NCI-H69 (cell line): ENCODE results near the gene KIAA0513.
A peak's percentile ranks its signal among the peaks of the same experiment; 100 is the strongest.
"Not testable (repeated sequence)": the region's sequence is repeated elsewhere in the genome, so short reads cannot be mapped to it uniquely, and the experiment has no call there.

Source experiments
- DNase-seq: peaks from one replicate; lab custom pipeline; 2025; lab: John Stamatoyannopoulos, UW

The KIAA0513 gene

DNA sequence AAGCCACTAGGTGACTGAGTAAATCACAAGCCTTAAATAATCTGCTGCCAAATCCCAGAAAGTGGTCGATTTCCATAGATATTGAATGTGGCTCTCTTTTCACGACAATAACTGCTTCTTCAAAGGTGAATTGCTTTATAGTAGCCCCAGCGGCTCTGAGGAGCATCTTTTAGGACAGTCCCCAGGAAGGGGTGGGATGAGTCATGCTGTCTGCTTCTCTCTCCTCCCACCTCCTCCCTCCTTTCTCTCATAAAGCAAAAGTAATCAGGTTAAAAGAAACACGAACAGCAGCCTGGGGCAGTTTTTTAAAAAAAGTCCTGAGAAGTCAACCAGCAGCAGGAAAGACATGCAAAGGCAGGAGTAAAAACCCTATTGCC lies 1.8 kb downstream of the KIAA0513 start:
- DNase-seq, result peak; percentile 56

DNA sequence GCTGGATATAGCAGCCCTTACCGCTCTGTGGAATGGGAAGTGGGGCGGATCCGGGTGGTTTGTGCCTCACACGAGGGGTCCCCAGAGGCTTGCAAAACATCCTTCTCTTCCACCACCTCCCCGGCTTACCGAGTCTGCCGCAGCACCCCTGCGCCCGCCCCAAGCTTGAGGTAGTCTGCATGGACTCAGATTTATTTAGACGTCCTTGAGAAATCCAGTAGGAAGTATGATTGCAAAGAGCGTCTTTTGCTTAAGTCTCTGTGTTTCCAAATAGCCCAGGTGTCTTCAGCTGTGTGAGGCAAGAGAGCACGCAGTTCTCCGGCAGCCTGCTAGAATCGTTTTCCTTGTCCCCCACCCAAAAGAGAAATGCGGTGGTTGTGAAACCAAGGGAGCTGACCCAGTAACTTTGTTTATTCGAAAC lies 2.4 kb downstream of the KIAA0513 start:
- DNase-seq, result no peak

DNA sequence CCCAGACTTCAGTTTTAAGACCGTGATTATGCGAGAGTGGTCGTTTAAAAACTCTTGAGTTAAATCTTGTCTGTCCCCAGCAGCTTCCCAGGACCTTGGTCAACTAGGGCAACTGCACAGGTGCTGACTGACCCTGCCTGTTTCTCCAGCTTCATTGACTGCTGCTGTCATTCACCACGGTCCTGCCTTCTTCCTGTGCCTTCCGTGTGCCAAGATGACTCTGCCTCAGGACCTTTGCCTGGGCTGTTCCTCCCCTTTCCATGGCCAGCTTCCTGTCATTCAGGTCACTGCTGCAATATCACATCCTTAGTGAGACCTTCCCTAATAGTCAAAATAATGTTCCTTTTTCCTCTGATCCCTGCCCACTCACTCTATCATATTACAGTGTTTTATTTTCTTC lies 3.9 kb downstream of the KIAA0513 start:
- DNase-seq, result no peak

DNA sequence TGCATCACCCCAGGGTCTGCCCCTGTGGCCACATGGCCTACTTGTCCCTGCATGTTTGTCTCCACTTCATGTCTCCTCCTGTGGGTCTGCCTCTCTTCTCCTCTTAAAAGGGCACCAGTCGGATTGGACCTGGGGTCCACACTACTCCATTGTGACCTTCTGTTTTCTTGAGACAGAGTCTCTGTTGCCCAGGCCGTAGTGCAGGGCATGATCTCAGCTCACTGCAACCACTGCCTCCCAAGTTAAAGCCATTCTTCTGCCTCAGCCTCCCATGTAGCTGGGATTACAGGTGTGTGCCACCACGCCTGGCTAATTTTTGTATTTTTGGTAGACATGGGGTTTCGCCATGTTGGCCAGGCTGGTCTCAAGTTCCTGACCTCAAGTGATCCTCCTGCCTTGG lies 4.6 kb downstream of the KIAA0513 start:
- DNase-seq, result not testable (repeated sequence)

DNA sequence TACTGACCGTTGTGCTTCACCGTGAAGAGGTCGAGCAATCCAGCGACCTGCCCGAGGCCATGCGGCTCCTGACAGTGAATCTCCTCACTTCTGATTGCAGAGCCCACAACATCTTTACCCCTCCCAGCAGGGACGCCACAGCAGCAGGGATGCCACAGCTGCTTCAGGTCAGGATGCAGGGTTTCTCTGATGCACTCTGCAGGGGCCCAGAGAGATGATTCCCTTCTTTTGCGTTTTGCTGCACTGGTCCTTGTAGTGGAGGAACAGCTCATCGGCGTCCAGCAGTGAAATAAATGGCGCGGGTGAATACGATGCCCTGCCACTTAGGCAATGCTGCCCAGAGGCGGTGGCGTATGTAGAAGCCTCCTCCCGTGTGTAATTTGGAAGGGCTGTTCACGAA lies 5.6 kb downstream of the KIAA0513 start:
- peak; percentile 93 for DNase-seq

DNA sequence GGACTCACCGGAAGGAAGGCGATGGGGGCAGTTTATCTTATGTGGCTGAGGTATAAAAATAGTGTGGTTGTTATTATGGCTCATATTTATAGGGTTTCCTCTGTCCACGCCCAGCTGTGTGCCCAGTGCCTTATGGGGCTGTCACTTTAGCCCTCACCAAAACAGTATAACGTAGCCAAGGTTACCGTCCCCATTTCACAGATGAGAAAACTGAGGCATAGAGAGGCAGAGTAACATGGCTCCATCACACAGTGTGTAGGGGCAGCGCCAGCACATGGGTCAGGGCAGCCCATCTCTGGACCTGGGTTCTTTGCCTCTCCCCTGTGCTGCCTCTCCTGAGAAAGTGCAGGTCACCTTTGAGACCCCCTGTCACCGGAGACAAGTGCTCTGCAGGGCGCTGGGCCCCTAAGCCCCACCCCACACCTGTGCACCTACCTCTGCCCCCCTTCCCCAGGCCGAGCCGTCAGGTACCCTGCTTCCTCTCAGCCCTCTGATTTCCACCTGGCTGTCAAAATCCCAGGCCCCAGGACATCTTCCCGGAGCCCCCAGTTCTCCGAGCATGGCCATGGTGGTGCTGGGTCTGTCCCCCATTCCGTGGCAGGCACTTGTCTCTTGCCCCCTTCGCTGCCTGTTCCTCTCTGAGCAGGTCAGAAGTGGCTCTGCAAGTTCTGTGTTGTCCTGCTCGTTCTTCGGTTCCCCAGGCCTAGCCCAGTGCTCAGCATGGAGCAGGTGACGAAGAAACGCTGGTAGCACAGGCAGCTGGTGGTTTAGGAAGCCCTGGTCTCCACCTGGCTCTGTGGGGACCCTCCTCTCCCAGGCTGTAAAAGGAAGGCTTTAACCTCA lies 7.2 kb downstream of the KIAA0513 start:
- DNase-seq, result no peak

DNA sequence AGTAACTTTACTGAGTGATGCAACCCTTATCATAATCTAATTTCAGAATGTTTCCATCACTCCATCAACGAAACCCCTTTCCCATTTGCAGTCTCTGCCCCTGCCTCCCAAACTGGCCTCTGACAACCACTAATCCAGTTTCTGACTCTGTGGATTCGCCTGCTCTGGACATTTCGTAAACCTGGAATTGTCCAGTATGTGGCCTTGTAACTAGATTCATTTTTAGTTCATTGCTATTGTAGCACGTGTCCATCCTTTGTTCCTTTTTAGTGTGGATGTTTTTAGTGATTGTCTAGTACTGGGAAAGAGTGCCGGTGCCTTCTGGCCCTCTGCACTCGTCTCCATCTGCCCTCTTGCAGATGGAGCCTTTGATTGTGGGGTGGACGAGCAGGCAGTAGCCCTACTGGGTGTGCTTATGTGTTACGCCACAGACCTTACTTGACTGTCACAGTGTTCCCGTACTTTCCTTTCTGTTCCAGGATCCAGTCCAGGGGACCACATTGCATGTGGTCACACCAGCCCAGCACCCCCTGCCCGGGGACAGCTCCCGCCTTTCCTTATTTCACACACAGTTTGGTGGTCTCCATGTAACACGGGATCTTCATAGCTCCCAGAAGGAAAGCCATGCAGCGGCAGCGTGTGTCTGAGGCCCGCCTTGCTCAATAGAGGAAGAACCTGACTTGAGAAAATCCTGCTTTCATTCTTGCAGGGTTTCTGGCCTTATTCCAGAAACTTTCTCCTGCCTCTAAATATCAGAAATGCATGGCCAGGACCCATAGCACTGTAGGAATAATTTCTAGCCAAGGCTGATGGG lies 8.8 kb downstream of the KIAA0513 start:
- no peak for DNase-seq

DNA sequence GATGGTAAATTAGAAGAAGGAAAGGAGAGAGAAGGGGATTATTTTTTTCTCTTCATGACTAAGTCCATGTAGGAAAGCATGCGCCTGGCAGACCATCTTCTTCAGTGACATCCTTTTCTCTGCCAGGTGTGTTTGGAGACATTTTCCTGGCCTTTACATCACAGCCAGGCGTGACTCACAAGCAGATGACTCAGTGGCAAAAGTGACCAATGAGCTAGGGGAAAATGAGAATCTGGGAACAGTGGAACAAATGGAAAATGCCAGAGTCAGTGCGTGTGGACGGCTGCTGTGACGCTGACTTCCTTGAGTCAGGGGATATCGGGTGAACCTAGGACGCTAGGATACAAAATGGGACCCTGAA lies 9.4 kb downstream of the KIAA0513 start:
- DNase-seq, result no peak

DNA sequence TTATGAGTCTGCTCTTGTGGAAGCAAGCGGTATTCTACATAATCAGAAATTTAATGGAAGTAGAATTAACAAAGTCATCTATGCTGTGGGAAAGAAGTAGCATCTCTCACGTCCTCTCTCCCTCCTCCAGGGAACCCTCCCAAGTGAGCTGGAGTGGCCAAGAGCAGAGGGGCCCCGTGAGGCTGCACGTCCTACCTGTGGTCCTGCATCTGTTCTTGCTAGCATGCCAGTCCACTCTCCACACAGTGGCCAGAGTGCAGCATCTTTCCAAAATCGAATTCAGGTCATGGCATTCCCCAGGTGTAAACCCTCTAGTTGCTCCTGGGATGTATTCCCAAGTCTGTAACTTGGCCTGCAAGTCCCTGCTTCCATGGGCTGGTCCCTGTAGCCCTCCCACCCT lies 10.1 kb downstream of the KIAA0513 start:
- no peak for DNase-seq

DNA sequence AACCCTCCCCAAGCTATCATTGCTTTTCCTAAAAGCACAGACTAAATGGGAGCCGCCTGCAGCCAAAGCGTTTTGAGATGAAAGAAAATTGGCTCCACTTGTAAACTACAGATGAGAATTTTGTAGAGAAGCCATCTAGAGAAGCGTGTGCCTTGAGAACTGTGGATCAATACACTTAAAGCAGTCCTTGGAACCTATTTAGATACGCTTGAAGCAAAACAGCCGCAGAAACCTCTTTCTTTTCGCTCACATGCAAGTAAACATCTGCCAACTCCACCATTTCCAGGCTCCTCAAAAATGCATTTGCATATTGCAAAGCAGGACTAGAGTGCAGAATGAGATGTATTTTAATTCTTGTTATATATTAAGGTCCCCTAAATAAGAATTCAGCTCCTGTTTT lies 13.1 kb downstream of the KIAA0513 start:
- DNase-seq, result no peak

DNA sequence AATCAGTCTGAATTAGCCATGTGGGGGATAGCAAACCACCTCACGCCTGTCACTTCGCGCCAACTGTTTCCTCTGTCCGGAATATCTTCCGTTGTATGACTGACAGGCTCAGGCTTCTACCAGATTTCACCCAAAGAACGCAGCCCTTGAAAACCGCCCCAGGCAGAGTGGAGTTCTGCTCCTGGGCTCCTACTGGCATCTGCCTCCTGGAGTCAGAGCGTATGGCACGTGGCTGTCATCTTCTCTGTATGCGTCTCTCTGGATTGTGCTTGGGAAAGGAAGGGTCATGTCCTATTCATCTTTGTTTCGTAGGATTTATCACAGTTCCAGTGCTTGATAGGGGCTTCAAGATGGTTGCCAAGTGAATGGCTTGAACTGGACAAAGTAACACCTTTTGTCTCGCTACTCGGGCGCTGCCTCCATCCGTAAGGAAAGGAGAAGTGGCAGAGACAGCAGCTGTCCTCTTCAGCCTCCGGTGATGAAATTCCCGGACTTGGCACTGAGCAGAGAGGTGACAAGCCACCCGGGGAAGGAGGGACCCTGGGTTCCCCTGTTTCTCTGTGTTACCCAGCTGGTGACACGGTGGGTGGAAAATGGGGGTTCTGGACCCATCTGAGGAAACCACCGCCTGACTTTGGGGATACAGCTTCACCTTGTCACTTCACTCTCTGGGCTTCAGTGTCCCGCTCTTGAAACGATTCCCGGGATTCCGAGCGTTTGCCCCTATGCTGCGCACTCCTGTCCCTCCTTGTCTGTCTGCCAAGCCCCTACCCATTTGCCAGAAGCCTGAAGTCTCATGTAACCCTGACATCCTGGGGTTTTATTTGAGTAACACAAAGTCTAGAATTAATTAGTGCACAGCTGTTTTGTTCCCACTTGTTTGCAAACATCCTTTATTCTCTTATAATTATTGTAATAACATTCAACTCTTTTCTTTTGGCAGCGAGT lies 13.9 kb downstream of the KIAA0513 start:
- DNase-seq, result peak; percentile 82

DNA sequence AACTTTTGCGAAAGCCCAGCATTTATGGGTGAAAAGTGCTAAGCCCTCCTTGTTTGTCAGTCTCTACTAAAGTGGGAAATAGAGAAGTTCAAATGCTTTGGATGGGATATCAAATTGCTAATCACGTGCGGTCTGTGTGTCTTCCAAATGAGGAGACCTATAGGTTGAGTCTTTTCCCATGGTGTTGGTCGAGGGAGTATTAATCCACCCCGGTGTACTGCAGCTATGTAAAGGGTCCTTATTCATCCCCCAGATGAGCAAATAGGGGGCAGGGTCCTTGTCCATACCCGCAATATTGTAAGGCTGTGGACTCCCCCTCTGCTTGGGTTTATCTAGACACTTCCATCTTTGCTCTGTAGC lies 14.6 kb downstream of the KIAA0513 start:
- DNase-seq, result peak; percentile 82

DNA sequence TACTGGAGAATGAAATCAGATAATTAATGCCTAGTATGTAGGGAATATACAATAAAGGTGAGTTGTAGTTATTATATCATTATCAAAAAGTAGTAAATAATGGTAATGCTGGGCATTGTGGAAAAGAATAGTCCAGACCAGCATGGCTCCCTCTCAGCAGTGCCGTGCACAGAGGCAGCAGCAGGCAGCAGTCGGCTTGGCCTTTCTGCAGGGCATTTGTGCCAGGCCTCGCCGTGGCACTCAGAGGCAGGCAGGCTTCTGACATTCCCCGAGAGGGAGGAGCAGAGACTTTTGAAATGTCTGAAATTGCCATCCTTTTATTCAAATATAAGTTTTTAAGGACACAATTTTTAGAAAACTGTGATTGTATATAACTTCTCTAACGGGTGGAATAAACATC lies 15.0 kb downstream of the KIAA0513 start:
- peak; percentile 17 for DNase-seq

DNA sequence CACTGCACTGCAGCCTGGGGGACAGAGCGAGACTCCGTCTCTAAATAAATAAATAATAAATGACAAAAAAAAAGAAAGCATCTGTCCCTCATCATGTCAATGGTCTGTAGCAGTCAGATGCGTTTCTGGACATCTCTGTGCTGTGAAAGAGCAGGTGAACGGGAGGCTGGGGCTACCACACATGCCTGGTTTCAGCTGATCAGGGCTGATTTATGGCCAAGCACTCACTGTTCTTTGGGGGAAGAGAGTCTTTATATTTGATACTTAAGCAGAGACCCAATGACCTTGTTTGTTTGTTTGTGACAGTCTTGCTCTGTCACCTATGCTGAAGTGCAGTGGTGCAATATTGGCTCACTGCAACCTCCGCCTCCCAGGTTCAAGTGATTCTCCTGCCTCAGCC lies 17.5 kb downstream of the KIAA0513 start:
- no peak for DNase-seq

DNA sequence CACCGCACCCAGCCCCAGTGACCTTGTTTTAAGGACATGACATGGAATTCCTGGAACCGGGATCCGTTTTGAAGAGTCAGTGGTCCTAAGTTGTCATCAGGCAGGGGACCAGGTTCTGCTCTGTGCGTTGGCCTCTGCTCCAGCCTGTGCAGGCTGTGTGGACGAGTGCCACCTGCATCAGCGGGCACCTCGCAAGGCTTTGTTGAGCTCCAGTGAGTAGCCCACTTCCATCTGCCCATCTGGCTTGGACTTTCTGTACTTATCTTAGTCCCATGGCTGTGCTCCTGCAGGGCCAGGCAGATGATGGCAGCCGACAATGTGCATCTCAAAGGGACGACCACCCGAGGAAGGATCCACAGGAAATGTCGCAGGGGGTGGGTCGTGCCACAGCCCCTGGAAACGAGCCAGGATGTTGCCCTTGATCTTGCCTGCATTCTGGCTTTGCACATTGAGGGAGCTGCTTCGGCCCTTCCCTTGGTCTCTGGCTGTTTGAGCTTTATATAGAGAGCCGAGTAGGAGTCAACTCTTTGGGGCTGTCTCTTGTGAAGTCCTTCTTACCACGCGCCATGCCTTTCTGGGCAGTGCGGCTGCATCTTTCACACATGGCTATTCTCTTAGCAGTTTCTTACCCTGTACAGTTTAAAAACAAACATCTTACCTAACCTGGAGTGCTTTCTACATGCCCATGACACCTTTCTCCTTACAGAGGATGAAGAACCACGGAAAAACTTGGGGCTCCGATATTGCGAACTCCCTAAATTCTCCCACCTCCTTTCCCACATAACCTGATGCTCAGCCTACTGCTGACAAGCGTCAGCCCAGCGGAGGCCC lies 18.3 kb downstream of the KIAA0513 start:
- no peak for DNase-seq

DNA sequence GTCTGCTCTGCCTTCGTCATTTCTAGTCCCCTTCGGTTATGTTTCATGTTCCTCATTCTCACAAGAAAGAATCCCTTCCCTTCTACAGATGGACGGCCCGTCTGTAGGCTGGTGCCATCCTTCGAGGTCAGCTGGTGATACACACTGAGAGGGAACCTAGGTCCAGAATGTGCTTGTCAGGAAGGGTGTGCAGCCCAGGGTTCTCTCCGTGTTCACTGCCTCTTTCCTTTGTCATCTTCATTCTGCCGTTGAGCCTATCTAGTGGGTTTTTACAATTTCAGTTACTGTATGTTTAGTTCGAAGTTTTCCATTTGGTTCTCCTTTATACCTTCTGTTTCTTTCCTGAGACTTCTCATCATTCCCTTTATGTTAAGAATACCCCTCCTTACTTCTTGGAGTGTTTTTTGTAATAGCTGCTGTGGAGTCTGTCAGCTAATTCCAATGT lies 18.9 kb downstream of the KIAA0513 start:
- DNase-seq, result no peak

DNA sequence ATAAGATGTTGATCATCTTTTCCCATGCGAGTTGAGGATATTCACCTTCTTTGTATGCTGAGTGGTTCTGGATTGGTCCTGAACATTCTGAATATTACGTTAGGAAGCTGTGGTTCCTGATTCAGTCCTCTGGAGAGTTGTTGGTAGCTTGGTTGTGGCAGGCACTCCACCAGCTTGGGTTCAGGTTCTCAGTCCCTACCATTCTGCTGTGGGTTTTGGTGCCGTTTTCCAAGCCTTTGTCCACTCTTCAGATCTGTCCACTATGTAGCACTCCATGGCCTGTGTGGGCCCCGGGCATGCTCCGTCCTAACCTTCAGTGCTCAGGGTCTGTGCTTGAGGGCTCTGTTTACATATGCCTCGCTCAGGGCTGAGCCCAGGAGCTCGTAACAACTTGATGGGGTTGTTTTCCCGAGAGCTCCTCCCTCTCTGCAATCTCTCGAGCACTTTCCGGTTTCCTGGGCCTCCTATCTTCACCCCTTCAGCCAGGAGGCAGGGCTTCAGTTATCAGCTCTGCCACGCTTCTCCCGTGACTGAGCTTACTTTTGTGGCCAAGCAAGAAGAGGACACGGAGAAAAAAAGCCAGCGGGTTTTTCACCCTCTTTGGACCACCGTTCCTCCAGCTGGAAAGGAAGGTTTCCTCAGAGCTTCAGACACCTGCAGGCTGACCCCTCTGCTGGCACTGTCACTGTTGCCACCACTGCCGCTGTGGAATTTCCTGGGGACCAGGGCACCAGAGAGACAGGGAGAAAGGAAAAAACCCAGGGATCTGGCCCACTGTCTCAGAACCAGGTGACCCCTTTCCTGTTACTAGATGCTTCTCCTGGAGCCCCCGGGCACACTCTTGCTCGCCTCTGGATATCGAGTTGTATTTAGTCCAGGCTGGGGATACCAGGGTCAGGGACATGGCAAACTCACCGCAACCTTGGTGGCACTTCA lies 19.6 kb downstream of the KIAA0513 start:
- DNase-seq, result no peak

DNA sequence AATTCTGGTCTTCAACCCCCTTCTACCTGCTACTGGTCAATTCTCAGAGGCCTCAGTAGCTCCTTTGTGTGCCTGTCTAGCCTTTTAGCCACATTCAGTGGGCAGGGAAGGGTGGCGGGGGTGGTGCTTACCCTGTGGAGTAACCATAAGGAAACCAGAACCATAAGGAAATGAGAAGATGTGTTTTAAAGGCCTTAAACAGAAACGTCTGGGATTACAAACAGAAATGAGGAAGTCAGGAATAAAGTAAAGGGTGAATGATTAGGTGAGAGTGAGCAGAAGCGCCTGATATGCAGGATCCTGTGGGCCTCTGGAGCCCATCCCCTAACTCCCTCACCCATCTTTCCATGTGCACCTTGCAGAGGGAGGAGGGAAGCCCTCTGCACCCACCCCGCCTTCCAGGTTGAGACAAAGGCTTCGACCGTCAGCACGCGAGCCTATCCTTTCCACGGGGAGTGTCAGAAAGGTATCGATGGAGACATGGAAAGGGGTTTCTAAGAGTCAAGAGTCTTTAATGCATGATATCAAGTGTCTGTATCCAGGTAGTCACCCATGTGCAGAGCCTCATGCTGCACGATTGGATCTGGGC lies 20.4 kb downstream of the KIAA0513 start:
- no peak for DNase-seq

DNA sequence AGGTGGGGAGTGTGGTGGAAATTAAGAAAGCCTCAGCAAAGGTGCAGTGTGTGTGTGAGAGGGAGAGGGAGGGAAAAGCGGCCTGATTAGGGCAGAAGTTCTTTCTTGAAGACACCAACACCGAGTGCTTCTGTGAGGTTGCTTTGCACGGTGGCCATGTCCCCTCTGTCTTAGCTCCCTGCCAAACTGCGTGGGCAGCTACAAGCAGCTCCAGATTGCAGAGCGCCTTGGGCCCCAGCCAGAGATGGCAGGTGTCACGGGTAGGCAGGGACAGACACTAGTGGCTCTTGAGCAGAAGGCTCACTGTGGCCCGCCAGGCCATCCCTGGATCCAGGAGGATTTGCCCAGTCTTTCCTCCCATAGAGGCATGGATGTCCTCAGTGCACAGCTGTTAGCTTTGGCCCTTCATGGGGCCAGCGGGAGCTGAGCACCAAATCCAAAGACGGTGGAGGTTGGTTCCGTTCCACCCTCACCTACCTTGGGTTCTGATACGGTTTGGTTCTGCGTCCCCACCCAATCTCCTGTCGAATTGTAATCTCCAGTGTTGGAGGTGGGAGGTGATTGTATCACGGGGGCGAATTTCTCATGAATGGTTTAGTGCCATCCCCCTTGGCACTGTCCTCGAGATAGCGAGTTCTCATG lies 21.4 kb downstream of the KIAA0513 start:
- DNase-seq, result no peak
